ENCODE measurements around the gene TRIM8.

TRIM8 gene

GRCh38 chr10:102678842-102679289 is 34.6 kb downstream of the TRIM8 start:
- peak; percentile 39; the same call in 1 of the 2 replicates for TF ChIP-seq TCF12 (IDR thresholded peaks at IDR 0.05; ENCODE audit: low read depth)
- peak; percentile 95 for TF ChIP-seq USF1 (IDR thresholded peaks at IDR 0.05)
- no peak for TF ChIP-seq EP300 (IDR thresholded peaks at IDR 0.05; ENCODE audit: borderline replicate concordance)
- peak; percentile 94 for TF ChIP-seq ZBTB7A (IDR thresholded peaks at IDR 0.05; ENCODE audit: low read depth)
- TF ChIP-seq RAD21 (IDR thresholded peaks at IDR 0.05; ENCODE audit: low read depth): peak; percentile 80
- no peak for TF ChIP-seq TEAD4 (IDR thresholded peaks at IDR 0.05)
- TF ChIP-seq EGR1 (IDR thresholded peaks at IDR 0.05): no peak
- TF ChIP-seq MAX (IDR thresholded peaks at IDR 0.05): peak; percentile 63; the same call in 1 of the 2 replicates
- no peak for TF ChIP-seq YY1 (IDR thresholded peaks at IDR 0.05; ENCODE audit: low read depth)
- no peak for TF ChIP-seq NFIC (IDR thresholded peaks at IDR 0.05)

GRCh38 chr10:102679596-102679995 is 35.3 kb downstream of the TRIM8 start:
- TF ChIP-seq TAF1 (IDR thresholded peaks at IDR 0.05; ENCODE audit: low read depth): no peak
- no peak for TF ChIP-seq YY1 (IDR thresholded peaks at IDR 0.05; ENCODE audit: low read depth)
- no peak for TF ChIP-seq RAD21 (IDR thresholded peaks at IDR 0.05; ENCODE audit: low read depth)
- TF ChIP-seq CEBPB (IDR thresholded peaks at IDR 0.05): no peak
- TF ChIP-seq CREB1 (IDR thresholded peaks at IDR 0.05; ENCODE audit: low read depth): no peak
- TF ChIP-seq REST (IDR thresholded peaks at IDR 0.05; ENCODE audit: low read depth): no peak
- no peak for TF ChIP-seq EP300 (IDR thresholded peaks at IDR 0.05; ENCODE audit: borderline replicate concordance)
- no peak for TF ChIP-seq NFIC (IDR thresholded peaks at IDR 0.05)
- no peak for TF ChIP-seq FOXM1 (IDR thresholded peaks at IDR 0.05; ENCODE audit: borderline replicate concordance, low read depth)
- no peak for TF ChIP-seq USF1 (IDR thresholded peaks at IDR 0.05)
- TF ChIP-seq EGR1 (IDR thresholded peaks at IDR 0.05): no peak
- TF ChIP-seq TEAD4 (IDR thresholded peaks at IDR 0.05): no peak
- TF ChIP-seq TCF12 (IDR thresholded peaks at IDR 0.05; ENCODE audit: low read depth): no peak
- no peak for TF ChIP-seq ZBTB7A (IDR thresholded peaks at IDR 0.05; ENCODE audit: low read depth)
- no peak for TF ChIP-seq MAX (IDR thresholded peaks at IDR 0.05)

GRCh38 chr10:102681696-102682095 is 37.4 kb downstream of the TRIM8 start:
- TF ChIP-seq EGR1 (IDR thresholded peaks at IDR 0.05) (no peak), TCF12 (IDR thresholded peaks at IDR 0.05; ENCODE audit: low read depth) (no peak), MAX (IDR thresholded peaks at IDR 0.05) (no peak), USF1 (IDR thresholded peaks at IDR 0.05) (no peak), CEBPB (IDR thresholded peaks at IDR 0.05) (no peak)

- TF ChIP-seq USF1 (IDR thresholded peaks at IDR 0.05): no peak
These were observed 38.1 kb downstream of the TRIM8 start for GRCh38 chr10:102682416-102682815.

GRCh38 chr10:102682981-102683380 is 38.7 kb downstream of the TRIM8 start:
- TF ChIP-seq CEBPB (IDR thresholded peaks at IDR 0.05): no peak
- TF ChIP-seq REST (IDR thresholded peaks at IDR 0.05; ENCODE audit: low read depth): no peak
- no peak for TF ChIP-seq ZBTB7A (IDR thresholded peaks at IDR 0.05; ENCODE audit: low read depth)
- no peak for TF ChIP-seq EP300 (IDR thresholded peaks at IDR 0.05; ENCODE audit: borderline replicate concordance)
- no peak for TF ChIP-seq FOXM1 (IDR thresholded peaks at IDR 0.05; ENCODE audit: borderline replicate concordance, low read depth)
- TF ChIP-seq USF1 (IDR thresholded peaks at IDR 0.05): no peak
- TF ChIP-seq RAD21 (IDR thresholded peaks at IDR 0.05; ENCODE audit: low read depth): no peak
- no peak for TF ChIP-seq TEAD4 (IDR thresholded peaks at IDR 0.05)
- no peak for TF ChIP-seq MAX (IDR thresholded peaks at IDR 0.05)
- TF ChIP-seq CREB1 (IDR thresholded peaks at IDR 0.05; ENCODE audit: low read depth): no peak
- TF ChIP-seq EGR1 (IDR thresholded peaks at IDR 0.05): no peak
- no peak for TF ChIP-seq TCF12 (IDR thresholded peaks at IDR 0.05; ENCODE audit: low read depth)
- TF ChIP-seq TAF1 (IDR thresholded peaks at IDR 0.05; ENCODE audit: low read depth): no peak
